ENCODE data around the gene BARX2.

Gene BARX2

DNA sequence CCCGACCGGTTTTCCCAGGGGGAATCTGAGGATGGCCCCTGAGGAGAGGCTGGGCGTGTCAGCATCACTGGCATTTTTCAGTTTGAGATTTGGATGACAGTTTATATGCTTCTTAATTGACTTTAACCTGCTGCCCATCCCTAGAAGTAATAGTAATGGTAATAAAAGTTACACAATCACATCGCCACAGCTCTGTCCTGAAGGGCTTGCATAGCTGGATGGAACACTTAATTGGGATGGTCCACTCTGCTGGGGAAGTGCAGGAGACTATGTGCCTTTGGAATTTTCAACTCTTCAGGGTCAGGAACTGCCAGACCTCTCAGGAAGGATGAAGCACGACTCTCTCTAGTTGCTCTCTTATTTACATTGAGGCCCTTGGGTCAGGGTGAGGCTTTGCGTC, 16.2 kb downstream of the BARX2 start:
- DNase-seq (ENCODE audit: low spot score), result no peak
- TF ChIP-seq, protein P1, sequence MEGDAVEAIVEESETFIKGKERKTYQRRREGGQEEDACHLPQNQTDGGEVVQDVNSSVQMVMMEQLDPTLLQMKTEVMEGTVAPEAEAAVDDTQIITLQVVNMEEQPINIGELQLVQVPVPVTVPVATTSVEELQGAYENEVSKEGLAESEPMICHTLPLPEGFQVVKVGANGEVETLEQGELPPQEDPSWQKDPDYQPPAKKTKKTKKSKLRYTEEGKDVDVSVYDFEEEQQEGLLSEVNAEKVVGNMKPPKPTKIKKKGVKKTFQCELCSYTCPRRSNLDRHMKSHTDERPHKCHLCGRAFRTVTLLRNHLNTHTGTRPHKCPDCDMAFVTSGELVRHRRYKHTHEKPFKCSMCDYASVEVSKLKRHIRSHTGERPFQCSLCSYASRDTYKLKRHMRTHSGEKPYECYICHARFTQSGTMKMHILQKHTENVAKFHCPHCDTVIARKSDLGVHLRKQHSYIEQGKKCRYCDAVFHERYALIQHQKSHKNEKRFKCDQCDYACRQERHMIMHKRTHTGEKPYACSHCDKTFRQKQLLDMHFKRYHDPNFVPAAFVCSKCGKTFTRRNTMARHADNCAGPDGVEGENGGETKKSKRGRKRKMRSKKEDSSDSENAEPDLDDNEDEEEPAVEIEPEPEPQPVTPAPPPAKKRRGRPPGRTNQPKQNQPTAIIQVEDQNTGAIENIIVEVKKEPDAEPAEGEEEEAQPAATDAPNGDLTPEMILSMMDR (IDR thresholded peaks at IDR 0.05; ENCODE audit: extremely low read depth, missing control alignments), result no peak

DNA sequence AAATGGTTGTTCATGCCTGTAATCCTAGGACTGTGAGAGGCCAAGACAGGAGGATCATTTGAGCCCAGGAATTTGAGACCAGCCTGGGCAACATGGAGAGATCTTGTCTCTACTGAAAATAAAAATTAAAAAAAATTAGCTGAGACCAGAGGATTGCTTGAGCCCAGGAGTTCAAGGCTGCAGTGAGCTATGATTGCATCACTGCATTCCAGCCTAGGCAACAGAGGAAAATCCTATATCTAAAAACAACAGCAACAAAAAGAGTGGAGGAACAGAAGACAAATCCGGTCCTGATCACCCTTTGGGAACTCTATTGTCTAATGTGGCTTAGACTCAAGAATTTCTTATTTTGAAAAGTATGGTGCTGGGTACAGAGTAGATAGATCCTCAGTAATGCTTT, 17.3 kb downstream of the BARX2 start:
- TF ChIP-seq, protein P1 (IDR thresholded peaks at IDR 0.05; ENCODE audit: extremely low read depth, missing control alignments), result no peak
- DNase-seq (ENCODE audit: low spot score), result no peak

DNA sequence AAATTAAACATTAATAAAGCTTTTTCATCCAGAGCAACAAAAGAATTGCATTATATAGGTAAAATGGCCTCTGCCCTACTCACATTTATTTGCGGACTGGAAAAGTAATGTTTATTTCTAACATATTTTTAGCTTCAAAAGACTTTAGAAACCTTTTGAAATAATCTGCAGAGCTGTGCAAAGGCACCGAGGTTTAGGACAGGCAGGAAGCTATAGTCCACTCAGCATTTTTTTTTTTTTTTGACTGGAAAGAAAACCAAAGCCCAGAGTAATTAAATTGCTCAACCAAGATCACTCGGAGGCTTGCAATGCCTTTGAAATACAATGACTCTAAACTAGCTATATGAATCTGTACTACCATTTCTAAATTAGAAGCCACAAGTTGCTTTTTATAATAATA, 19.1 kb downstream of the BARX2 start:
- DNase-seq (ENCODE audit: low spot score), result no peak
- TF ChIP-seq, protein P1 (IDR thresholded peaks at IDR 0.05; ENCODE audit: extremely low read depth, missing control alignments), result no peak

GRCh38 chr11:129395432-129395831, 19.8 kb downstream of the BARX2 start:
- TF ChIP-seq, protein P1 (IDR thresholded peaks at IDR 0.05; ENCODE audit: extremely low read depth, missing control alignments), result no peak
- no peak for DNase-seq (ENCODE audit: low spot score)

DNA sequence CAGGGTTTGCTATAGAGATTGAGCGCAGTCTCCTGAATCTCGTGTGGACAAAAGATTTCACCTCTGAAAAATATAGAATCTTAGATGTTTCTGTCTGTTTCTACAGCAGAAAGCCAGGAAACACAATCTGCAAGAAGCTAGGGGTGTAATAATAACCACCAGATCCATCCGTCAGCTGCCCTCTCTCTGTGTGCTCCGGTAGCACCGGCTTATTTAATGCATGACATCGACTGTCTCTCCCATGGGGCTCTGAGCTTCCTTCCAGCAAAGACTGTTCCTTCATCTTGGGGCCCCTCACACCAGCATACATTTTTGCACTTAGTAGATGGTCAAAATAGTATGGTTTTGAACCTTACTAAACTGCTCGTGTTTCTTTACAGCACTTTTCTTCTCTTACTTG, 20.2 kb downstream of the BARX2 start:
- no peak for DNase-seq (ENCODE audit: low spot score)
- TF ChIP-seq, protein P1 (IDR thresholded peaks at IDR 0.05; ENCODE audit: extremely low read depth, missing control alignments), result no peak

GRCh38 chr11:129396454-129396853, 20.8 kb downstream of the BARX2 start:
- DNase-seq (ENCODE audit: low spot score), result no peak

DNA sequence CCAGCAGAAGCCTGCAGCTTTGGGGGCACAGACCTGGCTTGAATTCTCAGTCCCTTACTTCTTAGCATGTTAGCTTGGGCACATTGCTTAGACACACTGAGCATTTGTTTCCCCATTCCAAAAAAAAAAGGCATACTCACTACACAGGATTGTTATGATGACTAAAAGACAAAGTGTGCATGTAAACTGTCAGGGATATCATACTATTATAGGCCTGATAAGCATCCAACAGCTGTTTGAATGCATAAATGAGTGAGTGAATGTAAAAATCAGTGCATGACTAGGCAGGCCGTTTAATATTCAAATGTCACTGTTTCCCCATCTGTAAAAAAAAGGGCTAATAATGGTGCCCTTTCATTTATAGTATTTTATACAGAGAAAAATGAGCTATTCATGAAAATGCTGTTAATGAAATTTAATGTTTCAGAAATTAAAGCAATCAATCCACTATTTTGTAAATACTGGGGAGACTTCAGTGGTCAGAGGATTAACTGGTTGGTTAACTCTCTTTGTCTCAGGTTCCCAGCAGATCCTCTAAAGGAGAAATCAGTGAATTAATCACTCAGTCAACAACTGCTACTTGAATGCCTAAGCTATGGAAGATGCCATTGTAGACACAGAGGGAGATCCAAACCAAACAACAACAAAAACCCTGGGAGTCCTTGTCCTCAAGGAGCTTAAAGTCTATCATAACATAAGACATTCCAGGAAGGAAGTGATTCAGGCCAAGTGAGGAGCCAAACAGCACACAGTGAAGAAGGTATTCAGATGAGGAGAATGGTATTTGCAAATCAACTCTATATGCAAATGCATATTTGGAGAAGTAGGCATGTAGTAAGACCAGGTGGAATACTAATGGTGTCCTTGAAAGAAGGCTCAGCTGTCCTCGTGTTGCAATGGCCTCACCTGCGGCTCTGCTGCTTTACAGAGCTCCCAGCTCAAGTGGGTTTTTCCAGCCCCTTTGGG, 26.8 kb downstream of the BARX2 start:
- TF ChIP-seq, protein P1 (IDR thresholded peaks at IDR 0.05; ENCODE audit: extremely low read depth, missing control alignments), result no peak
- no peak for DNase-seq (ENCODE audit: low spot score)

More at GRCh38 chr11:129396454-129396853, 20.8 kb downstream of the BARX2 start:
- TF ChIP-seq, protein P1 (IDR thresholded peaks at IDR 0.05; ENCODE audit: extremely low read depth, missing control alignments), result no peak
